Measurements from ENCODE around the gene SH3PXD2A.

SH3PXD2A gene

GRCh38 chr10:103707956-103708626 lies 147.3 kb downstream of the SH3PXD2A start:
- Mint-ChIP-seq H3K27me3 (no peaks in the 10 kb centered on the region), H3K27ac (no peak overlapping the region), H3K4me3 (no peak overlapping the region), H3K4me1 (ENCODE audit: low read depth) (peaks cover 1% of the 10 kb centered on the region), H3K9me3 (no peaks in the 10 kb centered on the region), H3K36me3 (ENCODE audit: low read depth) (no peaks in the 10 kb centered on the region)
- no peak for DNase-seq

- no peaks in the 10 kb centered on the region for H3K4me1 Mint-ChIP-seq (ENCODE audit: low read depth)
- DNase-seq = no peak
- no peaks in the 10 kb centered on the region for H3K9me3 Mint-ChIP-seq
- H3K36me3 Mint-ChIP-seq (ENCODE audit: low read depth) = no peaks in the 10 kb centered on the region
- no peak overlapping the region for H3K4me3 Mint-ChIP-seq
- H3K27me3 Mint-ChIP-seq = no peaks in the 10 kb centered on the region
- H3K27ac Mint-ChIP-seq = no peak overlapping the region
Observed at GRCh38 chr10:103706762-103707161, 148.6 kb downstream of the SH3PXD2A start.

- Mint-ChIP-seq H3K9me3 (no peaks in the 10 kb centered on the region), H3K27me3 (no peaks in the 10 kb centered on the region), H3K4me3 (no peak overlapping the region), H3K36me3 (ENCODE audit: low read depth) (no peaks in the 10 kb centered on the region), H3K4me1 (ENCODE audit: low read depth) (no peaks in the 10 kb centered on the region), H3K27ac (no peak overlapping the region)
- no peak for DNase-seq
Observed at GRCh38 chr10:103706047-103706446, 149.3 kb downstream of the SH3PXD2A start.

GRCh38 chr10:103703941-103704919 lies 151.1 kb downstream of the SH3PXD2A start:
- Mint-ChIP-seq H3K4me3 (no peak overlapping the region), H3K27ac (no peak overlapping the region), H3K27me3 (no peaks in the 10 kb centered on the region), H3K36me3 (ENCODE audit: low read depth) (no peaks in the 10 kb centered on the region), H3K9me3 (no peaks in the 10 kb centered on the region), H3K4me1 (ENCODE audit: low read depth) (no peaks in the 10 kb centered on the region)
- no peak for DNase-seq

- H3K27me3 Mint-ChIP-seq = no peaks in the 10 kb centered on the region
- no peaks in the 10 kb centered on the region for H3K9me3 Mint-ChIP-seq
- no peak for DNase-seq
- H3K27ac Mint-ChIP-seq = no peak overlapping the region
- peaks cover 6% of the 10 kb centered on the region for H3K4me1 Mint-ChIP-seq (ENCODE audit: low read depth)
- H3K36me3 Mint-ChIP-seq (ENCODE audit: low read depth) = no peaks in the 10 kb centered on the region
- no peak overlapping the region for H3K4me3 Mint-ChIP-seq
Observed at GRCh38 chr10:103701380-103702222, 153.8 kb downstream of the SH3PXD2A start.

GRCh38 chr10:103700436-103700715 lies 155.0 kb downstream of the SH3PXD2A start:
- Mint-ChIP-seq H3K27me3 (no peaks in the 10 kb centered on the region), H3K4me3 (no peak overlapping the region), H3K9me3 (no peaks in the 10 kb centered on the region), H3K27ac (no peak overlapping the region), H3K4me1 (ENCODE audit: low read depth) (peaks cover 17% of the 10 kb centered on the region), H3K36me3 (ENCODE audit: low read depth) (no peaks in the 10 kb centered on the region)
- no peak for DNase-seq

GRCh38 chr10:103699611-103700435 lies 155.6 kb downstream of the SH3PXD2A start:
- Mint-ChIP-seq H3K36me3 (ENCODE audit: low read depth) (no peaks in the 10 kb centered on the region), H3K4me1 (ENCODE audit: low read depth) (peaks cover 17% of the 10 kb centered on the region), H3K27me3 (no peaks in the 10 kb centered on the region), H3K27ac (no peak overlapping the region), H3K4me3 (no peak overlapping the region), H3K9me3 (no peaks in the 10 kb centered on the region)
- DNase-seq = no peak

- Mint-ChIP-seq H3K27me3 (peaks cover 4% of the 10 kb centered on the region), H3K4me1 (ENCODE audit: low read depth) (peaks cover 24% of the 10 kb centered on the region), H3K9me3 (no peaks in the 10 kb centered on the region), H3K36me3 (ENCODE audit: low read depth) (no peaks in the 10 kb centered on the region), H3K27ac (no peak overlapping the region), H3K4me3 (no peak overlapping the region)
- no peak for DNase-seq
Observed at GRCh38 chr10:103698266-103698665, 157.1 kb downstream of the SH3PXD2A start.

GRCh38 chr10:103697787-103698186 lies 157.6 kb downstream of the SH3PXD2A start:
- DNase-seq = no peak
- H3K27ac Mint-ChIP-seq = no peak overlapping the region

GRCh38 chr10:103696411-103697145 lies 158.8 kb downstream of the SH3PXD2A start:
- peaks cover 4% of the 10 kb centered on the region for H3K27me3 Mint-ChIP-seq
- H3K27ac Mint-ChIP-seq = peak overlapping the region; percentile 58
- H3K4me1 Mint-ChIP-seq (ENCODE audit: low read depth) = peaks cover 33% of the 10 kb centered on the region
- peak; percentile 79 for DNase-seq
- no peaks in the 10 kb centered on the region for H3K36me3 Mint-ChIP-seq (ENCODE audit: low read depth)
- H3K9me3 Mint-ChIP-seq = no peaks in the 10 kb centered on the region
- peak overlapping the region; percentile 18 for H3K4me3 Mint-ChIP-seq

More at GRCh38 chr10:103697787-103698186, 157.6 kb downstream of the SH3PXD2A start:
- Mint-ChIP-seq H3K36me3 (ENCODE audit: low read depth) (no peaks in the 10 kb centered on the region), H3K27me3 (peaks cover 4% of the 10 kb centered on the region), H3K4me3 (no peak overlapping the region), H3K9me3 (no peaks in the 10 kb centered on the region), H3K4me1 (ENCODE audit: low read depth) (peaks cover 24% of the 10 kb centered on the region)

GRCh38 chr10:103696094-103696410 lies 159.3 kb downstream of the SH3PXD2A start:
- no peak for DNase-seq
- H3K9me3 Mint-ChIP-seq = no peaks in the 10 kb centered on the region
- H3K4me3 Mint-ChIP-seq = no peak overlapping the region
- H3K27me3 Mint-ChIP-seq = peaks cover 4% of the 10 kb centered on the region
- no peaks in the 10 kb centered on the region for H3K36me3 Mint-ChIP-seq (ENCODE audit: low read depth)
- H3K4me1 Mint-ChIP-seq (ENCODE audit: low read depth) = peaks cover 36% of the 10 kb centered on the region
- peak overlapping the region; percentile 58 for H3K27ac Mint-ChIP-seq

- no peak overlapping the region for H3K27ac Mint-ChIP-seq
- no peaks in the 10 kb centered on the region for H3K9me3 Mint-ChIP-seq
- H3K4me3 Mint-ChIP-seq = no peak overlapping the region
Observed at GRCh38 chr10:103695584-103696005, 159.8 kb downstream of the SH3PXD2A start.

GRCh38 chr10:103693812-103694205 lies 161.6 kb downstream of the SH3PXD2A start:
- DNase-seq = no peak
- H3K4me3 Mint-ChIP-seq = peak overlapping the region; percentile 79
- H3K9me3 Mint-ChIP-seq = no peaks in the 10 kb centered on the region
- peaks cover 36% of the 10 kb centered on the region for H3K4me1 Mint-ChIP-seq (ENCODE audit: low read depth)
- H3K36me3 Mint-ChIP-seq (ENCODE audit: low read depth) = no peaks in the 10 kb centered on the region
- peaks cover 4% of the 10 kb centered on the region for H3K27me3 Mint-ChIP-seq
- no peak overlapping the region for H3K27ac Mint-ChIP-seq

More at GRCh38 chr10:103695584-103696005, 159.8 kb downstream of the SH3PXD2A start:
- Mint-ChIP-seq H3K27me3 (peaks cover 4% of the 10 kb centered on the region), H3K36me3 (ENCODE audit: low read depth) (no peaks in the 10 kb centered on the region), H3K4me1 (ENCODE audit: low read depth) (peaks cover 36% of the 10 kb centered on the region)
- no peak for DNase-seq
